OCI-LY7 (cell line): ENCODE data around the gene CUEDC2.

Experiments
- EZH2phosphoT487 ChIP-seq: fragments of 200-600 bp; sonication (generic); IDR thresholded peaks from 2 replicates; pipeline ENCODE4 v1.6.1; 2018; ENCODE audit warnings: low read depth, borderline replicate concordance, mild to moderate bottlenecking, mixed run types, antibody characterized with exemption, low read length, moderate library complexity, mixed read lengths
- TF ChIP-seq, protein P1 (sequence below): fragments of 200-600 bp; sonication (generic); conservative IDR thresholded peaks from 2 replicates; pipeline ENCODE4 v1.5.1; 2014; ENCODE audit warnings: mild to moderate bottlenecking, antibody characterized with exemption, low read length, moderate library complexity, mixed read lengths

DNA sequence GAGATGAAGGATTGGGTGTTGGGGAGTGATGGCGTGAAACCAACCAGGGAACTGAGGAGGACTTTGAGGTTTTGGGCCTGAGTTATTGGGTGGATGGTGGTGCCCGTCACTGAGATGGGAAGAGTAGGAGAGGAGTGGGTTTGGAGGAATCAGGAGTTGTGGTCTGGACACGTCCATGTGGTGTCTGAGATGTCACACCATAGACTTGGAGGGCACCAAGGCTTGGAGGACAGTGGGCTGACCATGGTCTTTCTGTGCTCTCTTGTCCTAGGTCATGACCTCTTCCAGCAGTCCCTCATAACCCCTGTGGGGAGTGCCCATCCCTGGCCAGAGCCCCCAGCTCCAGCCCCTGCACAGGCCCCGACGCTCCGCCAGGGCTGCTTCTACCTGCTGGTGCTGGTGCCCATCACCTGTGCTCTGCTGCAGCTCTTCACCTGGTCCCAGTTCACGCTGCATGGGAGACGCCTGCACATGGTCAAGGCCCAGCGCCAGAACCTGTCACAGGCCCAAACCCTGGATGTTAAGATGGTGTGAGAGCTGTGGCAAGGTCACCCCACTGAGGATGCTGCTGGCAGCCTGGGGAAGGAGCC lies 43.2 kb upstream of the CUEDC2 start:
- TF ChIP-seq, protein P1, sequence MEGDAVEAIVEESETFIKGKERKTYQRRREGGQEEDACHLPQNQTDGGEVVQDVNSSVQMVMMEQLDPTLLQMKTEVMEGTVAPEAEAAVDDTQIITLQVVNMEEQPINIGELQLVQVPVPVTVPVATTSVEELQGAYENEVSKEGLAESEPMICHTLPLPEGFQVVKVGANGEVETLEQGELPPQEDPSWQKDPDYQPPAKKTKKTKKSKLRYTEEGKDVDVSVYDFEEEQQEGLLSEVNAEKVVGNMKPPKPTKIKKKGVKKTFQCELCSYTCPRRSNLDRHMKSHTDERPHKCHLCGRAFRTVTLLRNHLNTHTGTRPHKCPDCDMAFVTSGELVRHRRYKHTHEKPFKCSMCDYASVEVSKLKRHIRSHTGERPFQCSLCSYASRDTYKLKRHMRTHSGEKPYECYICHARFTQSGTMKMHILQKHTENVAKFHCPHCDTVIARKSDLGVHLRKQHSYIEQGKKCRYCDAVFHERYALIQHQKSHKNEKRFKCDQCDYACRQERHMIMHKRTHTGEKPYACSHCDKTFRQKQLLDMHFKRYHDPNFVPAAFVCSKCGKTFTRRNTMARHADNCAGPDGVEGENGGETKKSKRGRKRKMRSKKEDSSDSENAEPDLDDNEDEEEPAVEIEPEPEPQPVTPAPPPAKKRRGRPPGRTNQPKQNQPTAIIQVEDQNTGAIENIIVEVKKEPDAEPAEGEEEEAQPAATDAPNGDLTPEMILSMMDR, result no peak
- TF ChIP-seq EZH2phosphoT487, result no peak
